Heart left ventricle (tissue), 16 donors: ENCODE data around the gene FOXP1. TPM values are rescaled to one million over a fixed set of nuclear protein-coding genes. Genes with fewer than 3 reads are reported as not detected.

ENCODE experiments used
- ATAC-seq, 4 donors: fragments of 200-7000 bp; cut with Tn5 transposase; one replicate each; pipeline ENCODE4 v1.9.1; 2020 to 2022; ENCODE audit warnings: moderate library complexity in 4 of 4, mild to moderate bottlenecking in 3 of 4, moderate number of reproducible peaks in 1 of 4
- DNase-seq, 5 donors: peaks; one replicate each; pipeline ENCODE4 v3.0.0-alpha.2; 2020
- H3K27ac ChIP-seq, 12 donors: fragments of 200-600 bp; sonication (generic) in 4 of 12; one replicate each; pipeline versions ENCODE4 v1.5.0 to v1.8.0; 2016 to 2022; ENCODE audit warnings: mild to moderate bottlenecking in 2 of 12
- H3K27me3 ChIP-seq, 9 donors: fragments of 200-600 bp; sonication (generic) in 2 of 9; one replicate each; pipeline versions ENCODE4 v1.5.1 to v1.8.0; 2016 to 2022; ENCODE audit warnings: mild to moderate bottlenecking in 3 of 9
- H3K36me3 ChIP-seq, 9 donors: fragments of 200-600 bp; sonication (generic) in 2 of 9; one replicate each; pipeline versions ENCODE4 v1.5.0 to v1.8.0; 2018 to 2022; ENCODE audit warnings: mild to moderate bottlenecking in 2 of 9
- H3K4me1 ChIP-seq, 12 donors: fragments of 200-600 bp; sonication (generic) in 4 of 12; one replicate each; pipeline versions ENCODE4 v1.5.0 to v1.8.0; 2016 to 2022; ENCODE audit warnings: mild to moderate bottlenecking in 3 of 12
- H3K4me3 ChIP-seq, 12 donors: fragments of 200-600 bp; sonication (generic) in 4 of 12; one replicate each; pipeline versions ENCODE4 v1.5.0 to v1.8.0; 2017 to 2022; ENCODE audit warnings: mild to moderate bottlenecking in 9 of 12, moderate library complexity in 4 of 12
- H3K9me3 ChIP-seq, 12 donors: fragments of 200-600 bp; sonication (generic) in 4 of 12; one replicate each; pipeline versions ENCODE4 v1.5.0 to v1.8.0; 2016 to 2022; ENCODE audit warnings: mild to moderate bottlenecking in 1 of 12
- POLR2A ChIP-seq, 2 donors: fragments of 450-650 bp; IDR thresholded peaks; one replicate each; pipeline ENCODE4 v1.6.1; 2017; ENCODE audit warnings: antibody characterized with exemption in 2 of 2, mild to moderate bottlenecking in 2 of 2, moderate library complexity in 2 of 2
- WGBS, 4 donors: extraction: QIAGEN DNeasy Blood & Tissue Kit in 2 of 4; methylation state at CpG; one replicate each; pipeline versions ENCODE4 v1.1.5 to v1.1.7; 2013 to 2018; 5-methylcytosine and 5-hydroxymethylcytosine counted together
- intact Hi-C, 10 donors: fragments of 100-400 bp; cut with DNase I; formaldehyde crosslinking; loops; one replicate each; pipeline versions ENCODE4 v1.11.1 to v1.14.2; 2022
- polyA plus RNA-seq, 2 donors: library from polyadenylated mRNA; stranded (reverse); fragments of 200-250 nt; gene quantifications; one replicate each; pipeline ENCODE4 v1.2.3, GENCODE V29; 2013
- total RNA-seq, 9 donors: library from RNA; depleted of rRNA in 2 of 9; stranded (reverse); fragments of >200 nt in 2 of 9; fragmentation: NEBNext Ultra II Directional in 3 of 9; extraction: Animal tissue kit (Norgen Biotek cat#: 25700) in 3 of 9; gene quantifications; one replicate each; pipeline versions ENCODE4 v1.1.0 to v1.2.4, GENCODE V29; 2016 to 2023
- TF ChIP-seq, protein P1 (sequence below), 12 donors: fragments of 200-600 bp; sonication (generic) in 4 of 12; IDR thresholded peaks; one replicate each; pipeline versions ENCODE4 v1.5.0 to v1.8.0; 2018 to 2022; ENCODE audit warnings: antibody characterized with exemption in 12 of 12, mild to moderate bottlenecking in 5 of 12
- donor health status: ischemic (EF 13 %, LVEDD 7.1; RV severe dilation, severe dysfunction).
- donor health status: healthy with polysubstance abuse.
- donor health status: DM: no; HTN: yes; CAD: no.
- donor health status: DM: no; HTN: no; CAD: no.
- donor health status: ischemic (EF 25% LVEDD 6.9; RV normal size, moderate dysfunction).
- donor health status: ischemic (EF 25% LVEDD 5.7; RV mildly dilated, moderate dysfunction).
- donor health status: healthy.
- donor health status: DM: yes; HTN: yes; CAD: no.
- donor health status: ischemic (EF 35%, LVEDD 5.7; RV mildly dilated, moderate dysfunction).
- donor health status: nonischemic (EF 11% LVEDD 7.7; RV severe dilation, severe dysfunction).
- donor health status: DM: yes; HTN: yes; CAD: no.
- donor health status: PGD.
- donor health status: ischemic (EF 29% LVEDD 5.4; RV normal size, mild dysfunction).
- donor health status: nonischemic (EF 23%, LVEDD 6.1; RV moderate dilation, normal function).

Gene FOXP1
- total and polyA plus RNA-seq, 11 donors: 14.9 to 67.8 (median 41.1) TPM

- H3K4me1 ChIP-seq: peaks cover 0 to 56% (median 29%) of the 10 kb centered on the region in 12 donors
- TF ChIP-seq POLR2A (IDR thresholded peaks at IDR 0.05): peak in 1 of 2 donors; percentile 6
- TF ChIP-seq, protein P1, sequence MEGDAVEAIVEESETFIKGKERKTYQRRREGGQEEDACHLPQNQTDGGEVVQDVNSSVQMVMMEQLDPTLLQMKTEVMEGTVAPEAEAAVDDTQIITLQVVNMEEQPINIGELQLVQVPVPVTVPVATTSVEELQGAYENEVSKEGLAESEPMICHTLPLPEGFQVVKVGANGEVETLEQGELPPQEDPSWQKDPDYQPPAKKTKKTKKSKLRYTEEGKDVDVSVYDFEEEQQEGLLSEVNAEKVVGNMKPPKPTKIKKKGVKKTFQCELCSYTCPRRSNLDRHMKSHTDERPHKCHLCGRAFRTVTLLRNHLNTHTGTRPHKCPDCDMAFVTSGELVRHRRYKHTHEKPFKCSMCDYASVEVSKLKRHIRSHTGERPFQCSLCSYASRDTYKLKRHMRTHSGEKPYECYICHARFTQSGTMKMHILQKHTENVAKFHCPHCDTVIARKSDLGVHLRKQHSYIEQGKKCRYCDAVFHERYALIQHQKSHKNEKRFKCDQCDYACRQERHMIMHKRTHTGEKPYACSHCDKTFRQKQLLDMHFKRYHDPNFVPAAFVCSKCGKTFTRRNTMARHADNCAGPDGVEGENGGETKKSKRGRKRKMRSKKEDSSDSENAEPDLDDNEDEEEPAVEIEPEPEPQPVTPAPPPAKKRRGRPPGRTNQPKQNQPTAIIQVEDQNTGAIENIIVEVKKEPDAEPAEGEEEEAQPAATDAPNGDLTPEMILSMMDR (IDR thresholded peaks at IDR 0.05): peak in 1 of 12 donors; percentile 8
- intact Hi-C loops: loop anchor here (2.0 to 10.0 kb wide), 26 partner anchors 41 to 868 kb away; no protein-coding TSS in a partner anchor
Observed at GRCh38 chr3:71582612-71583565, 639 bp downstream of the FOXP1 start.

DNA sequence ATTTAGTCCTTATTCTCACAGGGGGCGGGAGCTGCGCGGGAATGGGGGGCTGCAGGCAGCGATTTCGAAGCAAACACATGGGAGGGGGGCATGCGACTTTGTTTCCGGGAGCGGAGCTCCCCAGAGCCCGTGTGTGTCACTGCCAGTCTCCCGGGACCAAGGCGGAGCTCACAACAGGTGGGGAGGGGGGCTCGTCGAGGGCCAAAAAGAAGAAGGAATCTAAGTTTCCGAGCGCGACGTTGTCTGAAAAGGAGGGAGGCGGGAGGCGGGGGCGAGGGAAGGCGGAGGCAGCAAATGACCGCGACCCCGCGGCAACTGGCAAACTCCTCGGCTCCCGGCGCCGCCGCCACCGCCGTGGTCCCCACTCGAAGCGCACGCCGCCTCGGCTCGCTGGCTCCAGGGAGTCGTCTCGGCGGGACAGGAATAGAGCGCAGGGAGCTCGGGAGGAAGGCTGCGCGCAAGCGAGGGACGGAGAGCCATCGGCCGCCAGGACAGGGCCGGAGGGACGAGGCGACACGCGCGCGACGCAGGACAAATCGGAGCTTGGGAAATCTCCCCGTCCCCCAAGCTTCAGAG, 1.4 kb downstream of the FOXP1 start:
- DNase-seq (peak; percentile 59 to 85 (median 67)), ATAC-seq (peak; percentile 4 to 43 (median 34))
- 0 to 3% (median 1%) methylated on average over 31 to 59 of the region's 59 CpGs for WGBS, 4 donors
- intact Hi-C loops: loop anchor here (2.0 to 10.0 kb wide), 26 partner anchors 40 to 867 kb away; no protein-coding TSS in a partner anchor
- no peaks in the 10 kb centered on the region for H3K36me3 ChIP-seq
- no peaks in the 10 kb centered on the region for H3K9me3 ChIP-seq
- TF ChIP-seq POLR2A (IDR thresholded peaks at IDR 0.05): no peak
- TF ChIP-seq, protein P1 (IDR thresholded peaks at IDR 0.05): no peak
- peaks cover 0 to 63% (median 34%) of the 10 kb centered on the region in 12 donors for H3K4me1 ChIP-seq
- H3K27ac ChIP-seq: peak overlapping the region; percentile 92 to 99 (median 98)
- peak overlapping the region; percentile 65 to 95 (median 82) for H3K4me3 ChIP-seq
- no peaks in the 10 kb centered on the region for H3K27me3 ChIP-seq

More at GRCh38 chr3:71582612-71583565, 639 bp downstream of the FOXP1 start:
- Histone ChIP-seq H3K9me3 (no peaks in the 10 kb centered on the region), H3K4me3 (peak overlapping the region; percentile 65 to 95 (median 82)), H3K27me3 (no peaks in the 10 kb centered on the region), H3K36me3 (no peaks in the 10 kb centered on the region), H3K27ac (peak overlapping the region; percentile 92 to 99 (median 98))
- ATAC-seq: peak; percentile 52 to 67 (median 62)
- DNase-seq: peak; percentile 84 to 91 (median 85)
- 0 to 1% (median 0%) methylated on average over 55 to 84 of the region's 84 CpGs for WGBS, 4 donors

GRCh38 chr3:71581457-71582035, 2.0 kb downstream of the FOXP1 start:
- H3K9me3 ChIP-seq: no peaks in the 10 kb centered on the region
- peak overlapping the region; percentile 92 to 99 (median 98) for H3K27ac ChIP-seq
- 0 to 1% (median 1%) methylated on average over 28 to 53 of the region's 53 CpGs for WGBS, 4 donors
- H3K27me3 ChIP-seq: no peaks in the 10 kb centered on the region
- peaks cover 0 to 69% (median 39%) of the 10 kb centered on the region in 12 donors for H3K4me1 ChIP-seq
- intact Hi-C loops: loop anchor here (2.0 to 10.0 kb wide), 26 partner anchors 39 to 867 kb away; no protein-coding TSS in a partner anchor
- peak in 3 of 4 donors; percentile 7 to 27 (median 26) for ATAC-seq
- H3K4me3 ChIP-seq: peak overlapping the region; percentile 65 to 95 (median 82)
- no peaks in the 10 kb centered on the region for H3K36me3 ChIP-seq
- peak in 1 of 2 donors; percentile 11 for TF ChIP-seq POLR2A (IDR thresholded peaks at IDR 0.05)
- TF ChIP-seq, protein P1 (IDR thresholded peaks at IDR 0.05): peak in 2 of 12 donors; percentile 11 to 14
- peak; percentile 37 to 78 (median 46) for DNase-seq
